Nephron progenitor cell (in vitro differentiated cells): ENCODE results near the gene TSPAN10.
A peak's percentile ranks its signal among the peaks of the same experiment; 100 is the strongest.

Experiments
- DNase-seq: peaks from one replicate; pipeline ENCODE4 v3.0.0; 2021
- H3K27ac Mint-ChIP-seq: 2 replicates; pipeline ENCODE4 v1.8.0; 2021; ENCODE audit warnings: mild to moderate bottlenecking, moderate library complexity, mixed read lengths
- H3K27me3 Mint-ChIP-seq: 2 replicates; pipeline ENCODE4 v1.8.0; 2021; ENCODE audit warnings: mild to moderate bottlenecking, low read depth, mixed read lengths; ENCODE audit not compliant: poor library complexity
- H3K36me3 Mint-ChIP-seq: 2 replicates; pipeline ENCODE4 v1.8.0; 2021; ENCODE audit warnings: low read depth, mixed read lengths
- H3K4me1 Mint-ChIP-seq: 2 replicates; pipeline ENCODE4 v1.8.0; 2021; ENCODE audit warnings: mixed read lengths
- H3K4me3 Mint-ChIP-seq: 2 replicates; pipeline ENCODE4 v1.8.0; 2021; ENCODE audit warnings: mild to moderate bottlenecking, moderate library complexity, mixed read lengths
- H3K9me3 Mint-ChIP-seq: 2 replicates; pipeline ENCODE4 v1.8.0; 2021; ENCODE audit warnings: mild to moderate bottlenecking, moderate library complexity, mixed read lengths
- CTCF ChIP-seq: fragments of 200-600 bp; sonication (generic); IDR thresholded peaks from 2 replicates; pipeline ENCODE4 v1.5.0; 2021; ENCODE audit warnings: antibody characterized with exemption

The TSPAN10 gene

DNA sequence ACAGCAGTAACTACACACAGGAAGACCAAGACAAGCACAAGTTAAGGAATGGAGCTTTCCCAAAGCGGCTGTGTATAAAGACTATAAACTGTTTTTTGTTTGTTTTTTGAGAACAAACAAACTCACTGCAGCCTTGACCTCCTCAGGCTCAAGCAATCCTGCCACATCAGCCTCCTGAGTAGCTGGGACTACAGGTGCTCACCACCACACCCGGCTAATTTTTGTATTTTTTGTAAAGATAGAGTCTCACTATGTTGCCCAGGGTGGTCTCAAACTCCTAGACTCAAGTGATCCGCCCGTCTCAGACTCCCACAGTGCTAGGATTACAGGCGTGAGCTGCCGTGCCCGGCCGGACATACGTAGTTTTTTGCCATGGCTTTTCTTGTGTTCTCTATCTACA, 23.4 kb downstream of the TSPAN10 start:
- H3K4me3 Mint-ChIP-seq: no peak overlapping the region
- no peak for TF ChIP-seq CTCF
- H3K4me1 Mint-ChIP-seq: peaks cover 13% of the 10 kb centered on the region
- DNase-seq: no peak
- H3K27me3 Mint-ChIP-seq: peaks cover 3% of the 10 kb centered on the region
- H3K9me3 Mint-ChIP-seq: no peaks in the 10 kb centered on the region
- H3K36me3 Mint-ChIP-seq: peaks cover 4% of the 10 kb centered on the region
- H3K27ac Mint-ChIP-seq: no peak overlapping the region

DNA sequence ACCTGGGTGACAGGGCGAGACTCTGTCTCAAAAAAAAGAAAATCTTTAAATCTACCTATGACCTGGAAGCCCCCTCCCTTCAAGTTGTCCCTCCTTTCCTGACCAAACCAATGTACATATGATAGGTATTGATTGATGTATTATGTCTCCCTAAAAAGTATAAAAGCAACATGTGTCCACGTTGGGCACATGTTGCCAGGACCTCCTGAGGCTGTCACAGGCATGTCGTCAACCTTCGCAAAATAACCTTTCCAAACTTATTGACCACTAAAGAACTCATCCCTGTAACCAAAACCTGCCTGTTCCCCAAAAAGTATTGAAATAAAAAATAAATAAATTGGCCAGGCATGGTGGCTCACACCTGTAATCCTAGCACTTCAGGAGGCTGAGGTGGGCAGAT, 25.0 kb downstream of the TSPAN10 start:
- Mint-ChIP-seq H3K27me3 (peaks cover 3% of the 10 kb centered on the region), H3K9me3 (no peaks in the 10 kb centered on the region), H3K27ac (no peak overlapping the region), H3K36me3 (peaks cover 9% of the 10 kb centered on the region), H3K4me3 (no peak overlapping the region), H3K4me1 (peaks cover 26% of the 10 kb centered on the region)
- no peak for TF ChIP-seq CTCF
- DNase-seq: no peak

- no peak for TF ChIP-seq CTCF
- H3K4me3 Mint-ChIP-seq: peak overlapping the region; percentile 44
- no peak overlapping the region for H3K27ac Mint-ChIP-seq
- H3K36me3 Mint-ChIP-seq: peaks cover 21% of the 10 kb centered on the region
- H3K27me3 Mint-ChIP-seq: peaks cover 3% of the 10 kb centered on the region
- peaks cover 36% of the 10 kb centered on the region for H3K4me1 Mint-ChIP-seq
- H3K9me3 Mint-ChIP-seq: no peaks in the 10 kb centered on the region
- DNase-seq: no peak
Measured at GRCh38 chr17:81664051-81664470, 27.1 kb downstream of the TSPAN10 start.

DNA sequence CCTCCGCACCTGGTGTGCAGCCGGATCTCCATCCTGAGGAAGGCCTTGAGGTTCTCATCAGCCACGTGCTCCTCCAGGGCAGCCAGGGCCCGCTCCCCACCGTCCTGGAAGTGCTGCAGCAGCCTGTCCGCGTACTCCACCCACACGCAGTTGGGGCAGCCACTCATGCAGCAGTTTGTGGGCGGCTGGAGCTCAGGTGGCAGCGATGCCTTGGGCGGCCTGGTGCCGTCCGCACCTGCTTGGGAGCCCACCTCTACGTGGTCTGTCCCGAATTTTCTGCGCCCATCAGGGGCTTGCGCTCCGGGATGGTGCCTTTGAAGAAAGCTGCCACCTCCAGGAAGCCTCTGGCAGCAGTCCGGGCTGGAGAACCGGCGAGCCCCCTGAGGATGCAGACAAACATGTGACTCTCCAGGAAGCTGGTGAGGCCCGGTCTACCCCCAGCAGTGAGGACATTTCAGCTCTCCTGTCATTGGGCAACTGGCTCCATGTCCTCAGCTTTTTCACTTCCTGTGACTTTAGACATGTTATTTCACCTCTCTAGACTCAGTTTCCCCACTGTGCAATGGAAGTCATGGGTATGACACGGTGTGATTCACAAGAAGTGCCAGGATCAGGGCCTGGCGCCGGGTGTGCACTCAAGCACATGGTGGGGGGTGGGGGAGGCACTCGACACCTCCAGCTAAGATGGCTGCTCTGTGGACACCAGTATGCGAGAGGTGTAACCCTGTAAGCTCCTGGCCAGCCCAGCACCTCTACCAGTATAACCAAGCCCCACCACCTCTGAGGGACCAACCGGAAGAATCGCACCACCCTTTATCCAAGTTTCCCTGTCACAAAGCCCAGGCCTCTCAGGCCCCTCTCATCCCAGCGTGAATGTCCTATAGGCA, 28.5 kb downstream of the TSPAN10 start:
- no peaks in the 10 kb centered on the region for H3K9me3 Mint-ChIP-seq

GRCh38 chr17:81666092-81666341, 29.0 kb downstream of the TSPAN10 start:
- TF ChIP-seq CTCF: no peak
- Mint-ChIP-seq H3K4me1 (peaks cover 36% of the 10 kb centered on the region), H3K27me3 (no peaks in the 10 kb centered on the region), H3K27ac (peak overlapping the region; percentile 78), H3K9me3 (no peaks in the 10 kb centered on the region), H3K36me3 (peaks cover 34% of the 10 kb centered on the region), H3K4me3 (peak overlapping the region; percentile 95)
- DNase-seq: no peak

More for the DNA sequence above, 28.5 kb downstream of the TSPAN10 start:
- Mint-ChIP-seq H3K27me3 (no peaks in the 10 kb centered on the region), H3K4me1 (peaks cover 36% of the 10 kb centered on the region), H3K27ac (peak overlapping the region; percentile 78), H3K36me3 (peaks cover 33% of the 10 kb centered on the region), H3K4me3 (peak overlapping the region; percentile 95)
- TF ChIP-seq CTCF: no peak
- DNase-seq: no peak
